Keratinocyte (primary cell): Measurements from ENCODE around the gene PRKAA1.

Source experiments
- EZH2 ChIP-seq: IDR thresholded peaks from one replicate; pipeline ENCODE4 v1.6.1; 2012; ENCODE audit warnings: inconsistent platforms, mild to moderate bottlenecking, low read length, moderate library complexity
- TF ChIP-seq, protein P1 (sequence below), 3 experiments: IDR thresholded peaks in 1 of 3; conservative IDR thresholded peaks in 1 of 3; optimal IDR thresholded peaks in 1 of 3; 2 replicates in 2 of 3; 3 replicates in 1 of 3; pipeline versions ENCODE3 to v1.5.1; 2011; ENCODE audit warnings: low read length in 3 of 3, mild to moderate bottlenecking in 3 of 3, moderate library complexity in 2 of 3, control low read depth in 1 of 3, inconsistent platforms in 1 of 3; ENCODE audit not compliant: insufficient read depth in 2 of 3; ENCODE audit errors: extremely low read depth in 1 of 3

DNA sequence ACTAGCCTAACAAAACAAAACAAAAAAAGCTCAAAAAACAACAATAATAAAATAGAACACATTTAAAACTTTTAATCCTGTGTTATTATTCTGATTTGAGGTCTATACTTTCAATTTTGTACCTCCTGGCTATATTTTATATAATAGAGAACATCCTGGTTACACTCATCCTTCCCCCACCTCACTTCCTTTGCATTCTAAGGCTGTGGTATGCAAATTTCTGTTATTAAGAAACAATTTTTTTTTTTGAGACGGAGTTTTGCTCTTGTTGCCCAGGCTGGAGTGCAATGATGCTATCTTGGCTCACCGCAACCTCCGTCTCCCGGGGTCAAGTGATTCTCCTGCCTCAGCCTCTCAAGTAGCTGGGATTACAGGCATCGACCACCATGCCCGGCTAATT, 39.9 kb upstream of the PRKAA1 start:
- no peak for TF ChIP-seq EZH2
- TF ChIP-seq, protein P1, sequence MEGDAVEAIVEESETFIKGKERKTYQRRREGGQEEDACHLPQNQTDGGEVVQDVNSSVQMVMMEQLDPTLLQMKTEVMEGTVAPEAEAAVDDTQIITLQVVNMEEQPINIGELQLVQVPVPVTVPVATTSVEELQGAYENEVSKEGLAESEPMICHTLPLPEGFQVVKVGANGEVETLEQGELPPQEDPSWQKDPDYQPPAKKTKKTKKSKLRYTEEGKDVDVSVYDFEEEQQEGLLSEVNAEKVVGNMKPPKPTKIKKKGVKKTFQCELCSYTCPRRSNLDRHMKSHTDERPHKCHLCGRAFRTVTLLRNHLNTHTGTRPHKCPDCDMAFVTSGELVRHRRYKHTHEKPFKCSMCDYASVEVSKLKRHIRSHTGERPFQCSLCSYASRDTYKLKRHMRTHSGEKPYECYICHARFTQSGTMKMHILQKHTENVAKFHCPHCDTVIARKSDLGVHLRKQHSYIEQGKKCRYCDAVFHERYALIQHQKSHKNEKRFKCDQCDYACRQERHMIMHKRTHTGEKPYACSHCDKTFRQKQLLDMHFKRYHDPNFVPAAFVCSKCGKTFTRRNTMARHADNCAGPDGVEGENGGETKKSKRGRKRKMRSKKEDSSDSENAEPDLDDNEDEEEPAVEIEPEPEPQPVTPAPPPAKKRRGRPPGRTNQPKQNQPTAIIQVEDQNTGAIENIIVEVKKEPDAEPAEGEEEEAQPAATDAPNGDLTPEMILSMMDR (optimal IDR thresholded peaks at IDR 0.05 in 1 of 3, IDR thresholded peaks at IDR 0.05 in 1 of 3, conservative IDR thresholded peaks at IDR 0.05 in 1 of 3; ENCODE audit: extremely low read depth in 1 of 3, insufficient read depth in 2 of 3, low read length in 3 of 3) = no peak
